ENCODE data around the gene RXRA.

DNA sequence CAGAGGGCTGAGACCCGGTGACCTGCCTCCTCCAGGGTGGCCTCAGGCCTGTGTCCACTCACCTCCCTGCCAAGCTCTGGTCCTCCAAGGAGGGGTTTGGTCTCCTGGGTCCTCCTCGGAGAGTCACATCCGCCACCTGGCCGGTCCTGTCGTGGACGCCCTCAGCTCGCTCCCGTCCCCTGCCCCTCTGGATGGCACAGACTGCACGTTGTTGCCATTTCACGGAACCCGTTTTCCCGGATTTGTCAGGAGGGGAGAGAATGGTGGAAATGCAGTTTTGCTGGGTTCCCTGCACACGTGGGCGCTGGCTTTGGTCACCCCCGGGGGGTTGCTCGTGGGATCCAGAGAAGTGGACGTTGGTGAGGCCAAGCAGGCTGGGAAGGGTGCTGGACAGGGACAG is 62.7 kb downstream of the RXRA start:
- TF ChIP-seq, protein P1, sequence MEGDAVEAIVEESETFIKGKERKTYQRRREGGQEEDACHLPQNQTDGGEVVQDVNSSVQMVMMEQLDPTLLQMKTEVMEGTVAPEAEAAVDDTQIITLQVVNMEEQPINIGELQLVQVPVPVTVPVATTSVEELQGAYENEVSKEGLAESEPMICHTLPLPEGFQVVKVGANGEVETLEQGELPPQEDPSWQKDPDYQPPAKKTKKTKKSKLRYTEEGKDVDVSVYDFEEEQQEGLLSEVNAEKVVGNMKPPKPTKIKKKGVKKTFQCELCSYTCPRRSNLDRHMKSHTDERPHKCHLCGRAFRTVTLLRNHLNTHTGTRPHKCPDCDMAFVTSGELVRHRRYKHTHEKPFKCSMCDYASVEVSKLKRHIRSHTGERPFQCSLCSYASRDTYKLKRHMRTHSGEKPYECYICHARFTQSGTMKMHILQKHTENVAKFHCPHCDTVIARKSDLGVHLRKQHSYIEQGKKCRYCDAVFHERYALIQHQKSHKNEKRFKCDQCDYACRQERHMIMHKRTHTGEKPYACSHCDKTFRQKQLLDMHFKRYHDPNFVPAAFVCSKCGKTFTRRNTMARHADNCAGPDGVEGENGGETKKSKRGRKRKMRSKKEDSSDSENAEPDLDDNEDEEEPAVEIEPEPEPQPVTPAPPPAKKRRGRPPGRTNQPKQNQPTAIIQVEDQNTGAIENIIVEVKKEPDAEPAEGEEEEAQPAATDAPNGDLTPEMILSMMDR (IDR thresholded peaks at IDR 0.05) = no peak
- TF ChIP-seq POLR2A (IDR thresholded peaks at IDR 0.05) = no peak
